ENCODE data around the gene LASP1NB.
A peak's percentile ranks its signal among the peaks of the same experiment; 100 is the strongest.

Gene LASP1NB

DNA sequence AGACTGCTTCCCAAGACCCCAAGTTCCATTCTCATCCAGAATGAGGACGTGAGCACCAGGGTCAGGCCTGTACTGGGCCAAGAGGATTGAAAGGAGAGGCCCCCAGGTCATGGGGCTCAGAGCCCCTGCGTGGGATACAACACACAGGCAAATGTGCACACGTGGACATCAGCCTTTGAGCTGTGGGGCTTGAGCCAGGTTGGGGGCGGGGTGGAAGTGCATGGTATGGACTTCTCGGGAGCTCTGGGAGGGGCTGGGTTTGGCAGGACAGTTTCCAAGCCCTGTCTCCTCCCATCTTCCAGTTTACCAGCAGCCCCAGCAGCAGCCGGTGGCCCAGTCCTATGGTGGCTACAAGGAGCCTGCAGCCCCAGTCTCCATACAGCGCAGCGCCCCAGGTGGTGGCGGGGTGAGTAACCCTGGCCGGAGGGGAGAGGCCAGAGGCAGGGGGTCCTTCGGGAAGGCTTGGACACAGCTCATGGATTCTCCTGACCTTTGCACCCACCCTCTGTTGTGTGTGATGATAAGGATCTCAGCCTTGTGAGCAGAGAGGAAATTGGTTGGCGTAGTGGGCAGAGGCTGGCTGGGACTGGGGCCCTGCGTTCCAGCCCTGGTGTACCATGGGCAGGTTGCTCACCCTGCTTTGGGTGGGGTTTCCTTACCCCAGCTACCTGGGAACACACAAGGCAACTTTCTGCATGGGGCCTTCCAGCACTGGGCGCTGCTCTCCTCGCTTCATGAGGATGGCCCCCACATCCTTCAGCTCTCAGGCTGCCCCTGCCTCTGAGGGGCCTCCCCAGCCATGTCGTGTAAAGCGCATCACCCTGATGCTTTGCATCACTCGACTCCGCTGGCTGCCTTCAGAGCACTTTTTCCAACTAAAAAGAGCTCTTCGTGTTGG is 10.4 kb upstream of the LASP1NB start:
- Mint-ChIP-seq H3K27me3 (ENCODE audit: insufficient read depth) (peaks cover 28% of the 10 kb centered on the region), H3K36me3 (ENCODE audit: low read depth) (peaks cover 43% of the 10 kb centered on the region), H3K27ac (no peak overlapping the region), H3K9me3 (no peaks in the 10 kb centered on the region; the same call in 1 of the 2 replicates), H3K4me3 (0 out of 2 replicates have a peak overlapping the region, but pooled peaks have one; percentile 24), H3K4me1 (ENCODE audit: low read depth) (peaks cover 10% of the 10 kb centered on the region; the same call in 1 of the 2 replicates)
- DNase-seq, result no peak
- TF ChIP-seq, protein P1, sequence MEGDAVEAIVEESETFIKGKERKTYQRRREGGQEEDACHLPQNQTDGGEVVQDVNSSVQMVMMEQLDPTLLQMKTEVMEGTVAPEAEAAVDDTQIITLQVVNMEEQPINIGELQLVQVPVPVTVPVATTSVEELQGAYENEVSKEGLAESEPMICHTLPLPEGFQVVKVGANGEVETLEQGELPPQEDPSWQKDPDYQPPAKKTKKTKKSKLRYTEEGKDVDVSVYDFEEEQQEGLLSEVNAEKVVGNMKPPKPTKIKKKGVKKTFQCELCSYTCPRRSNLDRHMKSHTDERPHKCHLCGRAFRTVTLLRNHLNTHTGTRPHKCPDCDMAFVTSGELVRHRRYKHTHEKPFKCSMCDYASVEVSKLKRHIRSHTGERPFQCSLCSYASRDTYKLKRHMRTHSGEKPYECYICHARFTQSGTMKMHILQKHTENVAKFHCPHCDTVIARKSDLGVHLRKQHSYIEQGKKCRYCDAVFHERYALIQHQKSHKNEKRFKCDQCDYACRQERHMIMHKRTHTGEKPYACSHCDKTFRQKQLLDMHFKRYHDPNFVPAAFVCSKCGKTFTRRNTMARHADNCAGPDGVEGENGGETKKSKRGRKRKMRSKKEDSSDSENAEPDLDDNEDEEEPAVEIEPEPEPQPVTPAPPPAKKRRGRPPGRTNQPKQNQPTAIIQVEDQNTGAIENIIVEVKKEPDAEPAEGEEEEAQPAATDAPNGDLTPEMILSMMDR (IDR thresholded peaks at IDR 0.05), result peak; percentile 40

DNA sequence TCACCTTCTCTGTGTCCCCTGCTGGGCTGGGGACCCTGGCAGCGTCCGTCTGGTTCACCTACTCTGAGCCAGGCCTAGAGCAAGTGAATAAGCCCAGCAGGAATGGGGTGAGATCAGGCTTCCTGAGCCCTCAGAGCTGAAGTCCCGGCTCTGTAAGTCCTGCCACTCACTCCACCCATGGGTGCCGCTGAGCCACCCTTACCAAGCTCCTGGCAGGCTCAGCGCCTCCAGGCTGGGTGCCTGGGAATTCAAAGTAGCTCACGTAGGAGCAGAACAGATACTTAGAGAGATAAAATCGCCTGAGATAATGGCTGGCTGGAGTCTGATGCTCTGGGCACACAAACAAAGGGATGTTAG is 9.8 kb upstream of the LASP1NB start:
- TF ChIP-seq, protein P1 (IDR thresholded peaks at IDR 0.05), result no peak
- Mint-ChIP-seq H3K9me3 (no peaks in the 10 kb centered on the region; the same call in 1 of the 2 replicates), H3K27ac (peak overlapping the region; percentile 57), H3K36me3 (ENCODE audit: low read depth) (peaks cover 40% of the 10 kb centered on the region), H3K4me1 (ENCODE audit: low read depth) (peaks cover 16% of the 10 kb centered on the region; the same call in 1 of the 2 replicates), H3K27me3 (ENCODE audit: insufficient read depth) (peaks cover 31% of the 10 kb centered on the region), H3K4me3 (no peak overlapping the region)
- DNase-seq, result no peak

GRCh38 chr17:38916771-38917170 is 8.6 kb upstream of the LASP1NB start:
- Mint-ChIP-seq H3K4me3 (peak overlapping the region; percentile 1; the same call in 1 of the 2 replicates), H3K4me1 (ENCODE audit: low read depth) (peaks cover 27% of the 10 kb centered on the region), H3K9me3 (no peaks in the 10 kb centered on the region; the same call in 1 of the 2 replicates), H3K36me3 (ENCODE audit: low read depth) (peaks cover 44% of the 10 kb centered on the region), H3K27ac (peak overlapping the region; percentile 44), H3K27me3 (ENCODE audit: insufficient read depth) (peaks cover 36% of the 10 kb centered on the region)
- TF ChIP-seq, protein P1 (IDR thresholded peaks at IDR 0.05), result no peak
- no peak for DNase-seq

DNA sequence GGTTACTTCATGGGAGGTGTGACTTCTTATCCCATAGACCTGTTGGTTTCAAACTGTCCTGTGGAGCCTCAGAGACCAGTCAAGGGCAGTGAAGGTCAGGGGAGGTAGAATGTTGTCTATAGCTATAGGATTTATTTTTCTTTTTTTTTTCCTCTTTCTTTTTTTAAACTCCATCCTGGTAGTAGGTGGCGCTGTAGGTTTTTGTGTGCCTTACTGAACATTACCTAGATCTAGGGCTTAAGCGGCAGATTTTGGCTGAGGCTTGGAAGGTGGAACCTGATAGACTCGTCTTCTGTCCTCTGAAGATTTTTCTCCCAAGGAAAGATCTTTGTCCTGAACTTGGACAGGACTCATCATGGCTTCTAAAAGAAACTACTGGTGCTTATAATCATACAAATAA is 8.2 kb upstream of the LASP1NB start:
- peaks cover 36% of the 10 kb centered on the region for H3K27me3 Mint-ChIP-seq (ENCODE audit: insufficient read depth)
- TF ChIP-seq, protein P1 (IDR thresholded peaks at IDR 0.05), result peak; percentile 32
- H3K27ac Mint-ChIP-seq, result peak overlapping the region; percentile 44
- peaks cover 48% of the 10 kb centered on the region for H3K36me3 Mint-ChIP-seq (ENCODE audit: low read depth)
- DNase-seq, result no peak
- H3K4me3 Mint-ChIP-seq, result peak overlapping the region; percentile 1; the same call in 1 of the 2 replicates
- peaks cover 32% of the 10 kb centered on the region for H3K4me1 Mint-ChIP-seq (ENCODE audit: low read depth)
- no peaks in the 10 kb centered on the region; the same call in 1 of the 2 replicates for H3K9me3 Mint-ChIP-seq

- Mint-ChIP-seq H3K27me3 (ENCODE audit: insufficient read depth) (peaks cover 37% of the 10 kb centered on the region), H3K9me3 (no peaks in the 10 kb centered on the region; the same call in 1 of the 2 replicates), H3K36me3 (ENCODE audit: low read depth) (peaks cover 48% of the 10 kb centered on the region), H3K4me1 (ENCODE audit: low read depth) (peaks cover 35% of the 10 kb centered on the region), H3K27ac (peak overlapping the region; percentile 21; the same call in 1 of the 2 replicates), H3K4me3 (no peak overlapping the region)
- DNase-seq, result no peak
- TF ChIP-seq, protein P1 (IDR thresholded peaks at IDR 0.05), result 0 out of 2 replicates have a peak, but pooled peaks have one; percentile 26
Observed at GRCh38 chr17:38918129-38918913, 7.1 kb upstream of the LASP1NB start.
